ENCODE measurements around the gene KLHL34.

Gene KLHL34

DNA sequence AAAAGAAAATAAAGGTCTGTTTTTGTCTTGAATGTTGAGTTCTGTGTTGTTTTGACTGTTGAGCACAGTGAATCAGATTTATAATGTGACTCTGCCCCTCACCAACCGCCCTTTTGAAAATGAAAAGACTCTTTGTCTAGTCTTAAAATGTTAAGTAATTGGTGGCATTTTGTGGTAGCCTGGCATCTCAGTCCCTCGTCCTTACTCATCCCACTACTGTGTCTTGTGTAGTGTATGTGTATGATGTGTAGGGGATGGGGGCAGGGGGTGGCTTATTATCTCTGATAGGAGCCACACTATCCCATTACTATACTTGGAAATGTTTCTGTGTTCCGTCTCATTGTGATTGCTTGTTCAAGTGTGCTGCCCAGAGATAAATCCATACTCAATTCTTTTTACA, 12.2 kb downstream of the KLHL34 start:
- DNase-seq: no peak

DNA sequence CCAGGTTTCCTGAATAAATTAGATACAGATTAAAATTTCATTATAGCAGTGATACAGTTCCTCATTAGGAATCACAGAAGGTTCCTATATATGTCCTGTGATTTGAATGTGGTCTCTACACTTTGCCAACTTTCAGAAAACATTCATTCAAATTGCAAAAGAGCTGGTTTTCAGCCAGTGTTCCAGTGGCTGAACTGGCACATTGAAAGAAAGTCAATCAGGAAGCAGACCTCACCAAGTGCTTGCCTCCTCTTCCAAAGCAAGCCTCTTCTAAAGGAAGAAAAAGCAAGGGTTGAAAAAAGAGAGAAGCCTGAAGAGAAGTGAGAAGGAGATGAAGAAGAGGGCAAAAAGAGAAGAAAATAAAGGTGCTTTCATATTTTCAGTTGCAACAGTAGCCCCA, 12.7 kb downstream of the KLHL34 start:
- DNase-seq: no peak

DNA sequence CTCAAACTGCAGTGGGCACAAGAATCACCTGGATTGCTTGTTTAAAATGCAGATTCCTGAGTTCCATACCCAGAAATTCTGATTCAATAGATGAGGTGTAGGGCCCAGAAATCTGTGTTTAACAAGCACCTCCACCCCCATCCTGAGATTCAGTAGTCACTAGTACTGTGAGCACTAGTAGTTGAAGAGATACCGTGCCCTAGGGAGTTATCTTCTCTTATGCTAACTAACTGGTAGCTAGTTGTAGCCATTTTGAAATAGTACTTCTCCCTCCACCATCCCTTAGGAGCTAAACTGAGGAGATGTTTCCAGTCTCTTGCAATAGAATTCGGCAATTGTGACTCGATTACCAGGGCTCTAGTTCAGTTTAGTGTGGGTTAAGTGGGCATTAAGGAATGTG, 18.4 kb downstream of the KLHL34 start:
- DNase-seq: no peak

DNA sequence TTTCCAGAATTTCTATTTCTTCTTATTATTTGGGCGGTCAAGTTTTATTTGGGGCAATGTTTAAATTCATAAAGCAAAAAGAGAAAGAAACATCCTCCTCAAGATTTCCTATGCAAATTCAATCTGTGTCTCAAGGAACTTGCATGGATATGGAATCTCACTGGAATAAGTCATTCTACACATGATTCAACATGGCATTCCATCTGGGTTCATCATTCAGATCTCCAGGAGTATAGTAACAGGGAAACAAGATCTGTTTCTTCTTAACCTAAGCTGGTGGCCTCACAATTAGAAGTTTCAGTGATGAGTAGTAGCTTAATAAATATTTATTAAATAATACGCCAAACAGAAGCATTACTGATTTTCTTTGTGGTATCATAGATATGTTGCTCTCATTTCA, 19.8 kb downstream of the KLHL34 start:
- no peak for DNase-seq

GRCh38 chrX:21632027-21632426, 26.1 kb downstream of the KLHL34 start:
- no peak for DNase-seq

DNA sequence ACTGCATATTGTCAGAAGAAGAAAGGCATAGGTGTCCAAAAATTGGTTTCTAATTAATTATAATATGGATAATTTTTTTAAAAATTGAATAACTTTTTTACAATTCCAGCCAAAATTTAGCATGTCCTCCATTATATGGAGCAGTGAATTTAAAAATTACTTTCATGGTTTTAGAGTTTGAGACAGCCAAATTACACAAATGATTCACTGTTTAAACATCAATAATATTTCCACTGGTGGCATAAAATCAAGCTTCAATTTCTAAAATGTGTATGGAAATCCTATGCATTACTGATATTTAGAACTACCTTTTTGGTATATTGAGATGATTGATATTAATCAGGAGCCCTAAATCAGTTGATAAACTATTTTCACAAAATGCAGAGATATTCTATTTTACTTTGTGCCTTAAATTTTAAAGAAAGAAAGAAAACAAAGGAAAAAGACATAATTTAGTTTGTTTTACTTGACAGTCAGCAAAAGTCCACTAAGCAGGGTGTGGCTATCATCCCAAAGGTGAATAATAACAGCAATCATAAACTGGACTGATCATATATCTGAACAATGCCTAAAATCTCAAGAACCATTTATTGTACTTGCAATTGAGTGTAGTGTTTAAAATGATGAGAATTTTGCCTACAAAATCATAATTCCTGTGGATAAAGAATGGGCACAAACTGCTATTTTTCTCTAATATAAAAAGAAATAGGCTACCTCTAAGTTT, 34.2 kb downstream of the KLHL34 start:
- DNase-seq: no peak

- DNase-seq: no peak
These were observed 37.9 kb downstream of the KLHL34 start for GRCh38 chrX:21620234-21620633.

- no peak for DNase-seq
These were observed 41.7 kb downstream of the KLHL34 start for GRCh38 chrX:21616386-21616785.

DNA sequence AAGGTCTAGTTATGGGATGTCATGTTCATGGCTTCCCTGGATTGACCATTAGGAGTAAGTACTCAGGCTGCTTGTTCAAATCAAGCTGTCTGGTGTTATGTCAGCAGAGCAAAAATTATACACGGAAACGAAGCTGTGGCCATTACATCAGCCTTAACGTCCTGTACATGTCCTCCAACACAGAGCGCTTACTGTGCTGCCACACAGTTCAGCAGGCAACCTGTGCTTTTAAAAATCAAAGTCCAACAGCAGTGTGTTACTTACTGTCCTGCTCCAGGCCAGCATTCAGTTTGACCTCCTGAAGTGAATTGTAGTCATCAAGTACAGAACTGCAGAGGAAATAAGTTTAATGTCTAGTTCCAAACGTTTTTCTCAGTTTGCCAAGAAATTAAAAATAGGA, 46.0 kb downstream of the KLHL34 start:
- DNase-seq: no peak

- DNase-seq: no peak
These were observed 48.0 kb downstream of the KLHL34 start for GRCh38 chrX:21610168-21610567.

DNA sequence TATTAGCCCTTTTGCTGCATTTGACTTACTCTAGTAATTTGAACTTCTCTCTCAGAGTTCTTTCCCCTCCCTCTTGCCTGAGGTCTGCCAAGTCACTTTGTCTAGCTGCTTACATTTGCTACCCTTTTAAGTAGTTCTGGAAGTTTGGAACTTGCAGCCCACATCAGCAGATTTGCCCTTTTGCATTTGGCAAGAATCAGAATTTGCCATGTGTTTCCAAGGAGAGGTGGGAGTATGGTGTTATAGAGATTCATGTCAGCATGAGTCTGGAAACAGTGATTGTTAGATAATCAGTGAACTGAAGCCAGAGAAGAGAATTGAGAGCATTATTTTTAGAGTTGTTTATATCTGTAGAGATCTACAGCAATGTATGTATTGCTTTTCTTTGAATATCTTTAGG, 52.1 kb downstream of the KLHL34 start:
- DNase-seq: no peak
